ENCODE measurements around the gene HCST. TPM values are rescaled to one million over a fixed set of nuclear protein-coding genes. Genes with fewer than 3 reads are reported as not detected.
A peak's percentile ranks its signal among the peaks of the same experiment; 100 is the strongest.

The HCST gene, protein sequence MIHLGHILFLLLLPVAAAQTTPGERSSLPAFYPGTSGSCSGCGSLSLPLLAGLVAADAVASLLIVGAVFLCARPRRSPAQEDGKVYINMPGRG
- polyA plus RNA-seq (2013): 66.7 TPM

DNA sequence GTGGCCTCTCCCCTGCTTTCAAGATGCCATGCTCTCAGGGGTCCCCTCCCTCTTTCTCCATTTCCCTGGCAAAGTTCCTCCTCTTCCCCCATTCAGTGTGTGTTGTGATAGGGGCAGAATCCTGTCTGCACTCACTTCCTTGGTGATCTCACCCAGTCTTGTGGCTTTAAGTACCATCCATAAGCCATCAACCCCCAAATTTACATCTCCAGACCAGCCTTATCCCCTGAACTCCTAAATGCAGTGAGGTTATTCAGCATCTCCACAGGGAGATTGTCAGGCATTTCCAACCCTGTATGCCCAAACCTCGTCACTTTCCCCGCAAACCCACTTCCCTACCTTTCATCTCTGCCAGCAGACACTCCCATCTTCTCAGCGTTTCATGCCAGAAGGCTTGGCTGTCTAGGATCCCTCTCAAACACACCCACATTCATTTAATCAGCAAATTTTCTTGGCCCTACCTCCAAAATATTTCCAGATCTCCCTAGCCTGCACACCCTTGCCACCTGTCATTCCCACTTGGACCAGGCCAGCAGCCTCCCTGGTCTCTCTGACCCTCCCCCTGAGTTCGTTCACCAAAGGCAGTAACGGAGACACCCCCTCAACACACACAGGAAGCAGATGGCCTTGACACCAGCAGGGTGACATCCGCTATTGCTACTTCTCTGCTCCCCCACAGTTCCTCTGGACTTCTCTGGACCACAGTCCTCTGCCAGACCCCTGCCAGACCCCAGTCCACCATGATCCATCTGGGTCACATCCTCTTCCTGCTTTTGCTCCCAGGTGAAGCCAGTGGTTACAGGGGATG is at the start of gene HCST:
Gene HCST (plus strand): TSS at position 676 of the 808 bp plus-strand sequence. CDS start 65 bp downstream, at position 741.
- POLR2A ChIA-PET: no interaction called here
- H3K4me3 ChIP-seq (ENCODE audit: control insufficient read depth in 1 of 7, extremely low read depth in 1 of 7, insufficient read depth in 4 of 7, low read depth in 2 of 7, low read length in 6 of 7): peak within 1 kb of the TSS; percentile 16 to 90 (median 84)
- peak within 1 kb of the TSS; percentile 80 to 94 for H3K27ac ChIP-seq (ENCODE audit: insufficient read depth in 1 of 2, low read depth in 1 of 2, low read length in 2 of 2, poor library complexity in 1 of 2, severe bottlenecking in 2 of 2)
- CTCF ChIA-PET: no interaction called here
- DNase-seq: peak; percentile 53 to 95 (median 92)
- WGBS (ENCODE audit: insufficient coverage): 0% methylated on average over 6 of the region's 6 CpGs
- H3K27me3 ChIP-seq (replicated peaks in 2 of 5; ENCODE audit: control insufficient read depth in 4 of 5, insufficient read depth in 5 of 5, low read length in 4 of 5): no peaks in the 10 kb centered on the region
- H3K4me1 ChIP-seq (ENCODE audit: control extremely low read depth in 1 of 4, control insufficient read depth in 4 of 4, insufficient read depth in 4 of 4, low read length in 3 of 4): peaks cover 15 to 77% (median 65%) of the 10 kb centered on the region in 4 experiments
- peaks cover 0 to 17% (median 5%) of the 10 kb centered on the region in 4 experiments for H3K36me3 ChIP-seq (ENCODE audit: control insufficient read depth in 4 of 4, insufficient read depth in 4 of 4, low read length in 3 of 4)
- no peaks in the 10 kb centered on the region for H3K9me3 ChIP-seq (ENCODE audit: control extremely low read depth in 1 of 5, control insufficient read depth in 4 of 5, insufficient read depth in 2 of 5, low read depth in 1 of 5, low read length in 4 of 5)

DNA sequence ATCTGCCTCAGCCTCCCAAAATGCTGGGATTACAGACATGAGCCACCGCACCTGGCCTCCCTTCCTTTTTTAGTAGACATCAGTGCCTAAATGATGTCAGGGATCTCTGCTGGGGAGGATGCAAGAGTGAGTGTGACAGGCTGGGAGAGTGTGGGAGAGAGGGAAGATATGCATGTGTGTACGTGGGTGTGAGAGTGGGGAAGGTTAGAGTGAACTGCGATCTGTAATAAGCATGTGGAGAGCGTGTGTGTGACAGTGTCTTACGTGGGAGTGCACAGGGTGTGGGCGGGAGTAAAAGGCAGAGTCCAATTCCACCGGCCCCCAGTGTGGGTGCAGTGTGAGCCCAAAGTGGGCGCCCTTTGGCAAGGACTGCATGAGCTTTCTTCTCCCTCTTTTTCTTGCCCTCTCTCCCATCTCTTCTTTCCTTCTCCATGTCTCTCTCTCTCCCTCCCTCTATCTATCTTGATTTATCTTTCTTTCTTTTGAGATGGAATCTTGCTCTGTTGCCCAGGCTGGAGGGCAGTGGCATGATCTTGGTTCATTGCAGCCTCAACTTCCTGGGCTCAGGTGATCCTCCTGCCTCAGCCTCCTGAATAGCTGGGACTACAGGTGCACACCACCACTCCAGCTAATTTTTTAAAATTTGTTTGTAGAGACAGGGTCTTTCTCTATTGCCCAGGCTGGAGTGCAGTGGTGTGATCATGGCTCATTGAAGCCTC is 49.1 kb upstream of the HCST start:
- CTCF ChIA-PET: interaction anchor here (0.9 kb wide), 1 partner anchor 58 kb away, joined by 3 read pairs; no protein-coding TSS in a partner anchor
- H3K27me3 ChIP-seq (replicated peaks in 2 of 5; ENCODE audit: control insufficient read depth in 4 of 5, insufficient read depth in 5 of 5, low read length in 4 of 5): peaks cover 0 to 92% (median 27%) of the 10 kb centered on the region in 5 experiments
- no peaks in the 10 kb centered on the region for H3K9me3 ChIP-seq (ENCODE audit: control extremely low read depth in 1 of 5, control insufficient read depth in 4 of 5, insufficient read depth in 2 of 5, low read depth in 1 of 5, low read length in 4 of 5)
- H3K4me3 ChIP-seq (ENCODE audit: control insufficient read depth in 1 of 7, extremely low read depth in 1 of 7, insufficient read depth in 4 of 7, low read depth in 2 of 7, low read length in 6 of 7): no peak overlapping the region
- peaks cover 0 to 16% (median 14%) of the 10 kb centered on the region in 4 experiments for H3K4me1 ChIP-seq (ENCODE audit: control extremely low read depth in 1 of 4, control insufficient read depth in 4 of 4, insufficient read depth in 4 of 4, low read length in 3 of 4)
- 80% methylated on average over 8 of the region's 8 CpGs for WGBS (ENCODE audit: insufficient coverage)
- POLR2A ChIA-PET: no interaction called here
- H3K36me3 ChIP-seq (ENCODE audit: control insufficient read depth in 4 of 4, insufficient read depth in 4 of 4, low read length in 3 of 4): no peaks in the 10 kb centered on the region
- no peak for DNase-seq
- H3K27ac ChIP-seq (ENCODE audit: insufficient read depth in 1 of 2, low read depth in 1 of 2, low read length in 2 of 2, poor library complexity in 1 of 2, severe bottlenecking in 2 of 2): no peak overlapping the region

DNA sequence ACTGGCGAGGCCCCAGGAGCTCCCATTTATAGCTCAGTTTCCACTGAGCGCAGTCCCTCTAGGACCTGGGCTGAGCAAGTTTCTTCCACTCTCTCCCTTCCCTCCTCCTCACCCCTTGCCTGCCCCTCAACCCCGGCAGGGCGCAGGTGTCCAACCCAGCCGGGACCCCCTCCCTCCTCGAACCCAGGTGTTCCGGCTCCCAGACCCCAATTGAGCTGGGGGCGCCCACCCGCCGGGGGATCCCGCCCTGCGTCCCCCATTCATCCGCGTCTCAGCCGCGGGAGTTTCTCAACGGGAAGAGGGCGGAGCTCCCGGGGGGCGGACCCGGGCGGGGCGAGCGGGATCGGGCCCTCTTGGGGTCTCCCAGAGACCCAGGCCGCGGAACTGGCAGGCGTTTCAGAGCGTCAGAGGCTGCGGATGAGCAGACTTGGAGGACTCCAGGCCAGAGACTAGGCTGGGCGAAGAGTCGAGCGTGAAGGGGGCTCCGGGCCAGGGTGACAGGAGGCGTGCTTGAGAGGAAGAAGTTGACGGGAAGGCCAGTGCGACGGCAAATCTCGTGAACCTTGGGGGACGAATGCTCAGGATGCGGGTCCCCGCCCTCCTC is 45.7 kb upstream of the HCST start, which contains the start of gene KIRREL2:
Gene KIRREL2 (plus strand): TSS at position 366 of the 604 bp plus-strand sequence. CDS start 209 bp downstream, at position 575.
- H3K36me3 ChIP-seq (ENCODE audit: control insufficient read depth in 4 of 4, insufficient read depth in 4 of 4, low read length in 3 of 4): no peaks in the 10 kb centered on the region
- DNase-seq: peak in 2 of 3 donors; percentile 40 to 56
- ChIA-PET CTCF (interaction anchor here (0.8 kb wide), 1 partner anchor 27 kb away, joined by 4 read pairs; no protein-coding TSS in a partner anchor), POLR2A (no interaction called here)
- no peak within 1 kb of the TSS for H3K27ac ChIP-seq (ENCODE audit: insufficient read depth in 1 of 2, low read depth in 1 of 2, low read length in 2 of 2, poor library complexity in 1 of 2, severe bottlenecking in 2 of 2)
- peaks cover 0 to 21% (median 14%) of the 10 kb centered on the region in 4 experiments for H3K4me1 ChIP-seq (ENCODE audit: control extremely low read depth in 1 of 4, control insufficient read depth in 4 of 4, insufficient read depth in 4 of 4, low read length in 3 of 4)
- peaks cover 0 to 9% (median 0%) of the 10 kb centered on the region in 5 experiments for H3K9me3 ChIP-seq (ENCODE audit: control extremely low read depth in 1 of 5, control insufficient read depth in 4 of 5, insufficient read depth in 2 of 5, low read depth in 1 of 5, low read length in 4 of 5)
- WGBS (ENCODE audit: insufficient coverage): under 1% methylated on average over 33 of the region's 42 CpGs
- peak within 1 kb of the TSS; percentile 34 to 74 (median 55) for H3K4me3 ChIP-seq (ENCODE audit: control insufficient read depth in 1 of 7, extremely low read depth in 1 of 7, insufficient read depth in 4 of 7, low read depth in 2 of 7, low read length in 6 of 7)
- H3K27me3 ChIP-seq (replicated peaks in 2 of 5; ENCODE audit: control insufficient read depth in 4 of 5, insufficient read depth in 5 of 5, low read length in 4 of 5): peaks cover 0 to 95% (median 44%) of the 10 kb centered on the region in 5 experiments

DNA sequence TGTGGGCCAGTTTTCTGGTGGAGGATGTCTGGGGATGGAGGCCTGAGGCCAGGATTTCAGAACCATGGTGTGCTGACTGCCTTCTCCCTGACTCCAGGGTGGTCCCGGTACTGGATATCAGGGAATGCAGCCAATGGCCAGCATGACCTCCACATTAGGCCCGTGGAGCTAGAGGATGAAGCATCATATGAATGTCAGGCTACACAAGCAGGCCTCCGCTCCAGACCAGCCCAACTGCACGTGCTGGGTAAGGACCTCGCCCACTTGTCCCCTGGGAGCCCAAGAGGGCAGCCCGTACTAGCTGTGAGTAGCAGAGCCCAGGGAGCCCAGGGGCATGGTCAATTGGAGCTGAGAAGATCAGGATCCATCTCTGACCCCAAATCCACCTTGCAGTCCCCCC is 44.0 kb upstream of the HCST start:
- Histone ChIP-seq H3K4me1 (ENCODE audit: control extremely low read depth in 1 of 4, control insufficient read depth in 4 of 4, insufficient read depth in 4 of 4, low read length in 3 of 4) (peaks cover 0 to 21% (median 14%) of the 10 kb centered on the region in 4 experiments), H3K4me3 (ENCODE audit: control insufficient read depth in 1 of 7, extremely low read depth in 1 of 7, insufficient read depth in 4 of 7, low read depth in 2 of 7, low read length in 6 of 7) (no peak overlapping the region), H3K27ac (ENCODE audit: insufficient read depth in 1 of 2, low read depth in 1 of 2, low read length in 2 of 2, poor library complexity in 1 of 2, severe bottlenecking in 2 of 2) (no peak overlapping the region), H3K9me3 (ENCODE audit: control extremely low read depth in 1 of 5, control insufficient read depth in 4 of 5, insufficient read depth in 2 of 5, low read depth in 1 of 5, low read length in 4 of 5) (peaks cover 0 to 9% (median 0%) of the 10 kb centered on the region in 5 experiments), H3K36me3 (ENCODE audit: control insufficient read depth in 4 of 4, insufficient read depth in 4 of 4, low read length in 3 of 4) (no peaks in the 10 kb centered on the region), H3K27me3 (replicated peaks in 2 of 5; ENCODE audit: control insufficient read depth in 4 of 5, insufficient read depth in 5 of 5, low read length in 4 of 5) (peaks cover 0 to 93% (median 53%) of the 10 kb centered on the region in 5 experiments)
- DNase-seq: no peak
- WGBS (ENCODE audit: insufficient coverage): 96% methylated on average over 6 of the region's 6 CpGs
- ChIA-PET POLR2A (no interaction called here), CTCF (no interaction called here)

DNA sequence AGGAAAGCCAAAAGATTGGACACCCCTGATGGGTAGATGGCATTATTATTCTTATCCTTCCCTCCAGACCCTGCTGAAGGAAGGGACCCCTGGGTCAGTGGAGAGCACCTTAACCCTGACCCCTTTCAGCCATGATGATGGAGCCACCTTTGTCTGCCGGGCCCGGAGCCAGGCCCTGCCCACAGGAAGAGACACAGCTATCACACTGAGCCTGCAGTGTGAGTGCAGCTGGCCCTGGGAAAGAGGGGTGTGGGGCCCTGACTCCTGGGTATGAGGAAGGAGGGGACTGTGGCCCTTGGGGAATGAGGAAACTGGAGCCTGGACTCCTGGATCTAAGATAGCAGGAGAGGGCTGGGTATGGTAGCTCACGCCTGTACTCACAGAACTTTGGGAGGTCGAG is 42.9 kb upstream of the HCST start:
- WGBS (ENCODE audit: insufficient coverage): 91% methylated on average over 4 of the region's 4 CpGs
- H3K27ac ChIP-seq (ENCODE audit: insufficient read depth in 1 of 2, low read depth in 1 of 2, low read length in 2 of 2, poor library complexity in 1 of 2, severe bottlenecking in 2 of 2): no peak overlapping the region
- H3K9me3 ChIP-seq (ENCODE audit: control extremely low read depth in 1 of 5, control insufficient read depth in 4 of 5, insufficient read depth in 2 of 5, low read depth in 1 of 5, low read length in 4 of 5): peaks cover 0 to 9% (median 0%) of the 10 kb centered on the region in 5 experiments
- peaks cover 0 to 93% (median 53%) of the 10 kb centered on the region in 5 experiments for H3K27me3 ChIP-seq (replicated peaks in 2 of 5; ENCODE audit: control insufficient read depth in 4 of 5, insufficient read depth in 5 of 5, low read length in 4 of 5)
- ChIA-PET CTCF (interaction anchor here (0.9 kb wide), 1 partner anchor 88 kb away, joined by 3 read pairs; no protein-coding TSS in a partner anchor), POLR2A (no interaction called here)
- peaks cover 0 to 21% (median 14%) of the 10 kb centered on the region in 4 experiments for H3K4me1 ChIP-seq (ENCODE audit: control extremely low read depth in 1 of 4, control insufficient read depth in 4 of 4, insufficient read depth in 4 of 4, low read length in 3 of 4)
- H3K4me3 ChIP-seq (ENCODE audit: control insufficient read depth in 1 of 7, extremely low read depth in 1 of 7, insufficient read depth in 4 of 7, low read depth in 2 of 7, low read length in 6 of 7): no peak overlapping the region
- no peaks in the 10 kb centered on the region for H3K36me3 ChIP-seq (ENCODE audit: control insufficient read depth in 4 of 4, insufficient read depth in 4 of 4, low read length in 3 of 4)
- no peak for DNase-seq

DNA sequence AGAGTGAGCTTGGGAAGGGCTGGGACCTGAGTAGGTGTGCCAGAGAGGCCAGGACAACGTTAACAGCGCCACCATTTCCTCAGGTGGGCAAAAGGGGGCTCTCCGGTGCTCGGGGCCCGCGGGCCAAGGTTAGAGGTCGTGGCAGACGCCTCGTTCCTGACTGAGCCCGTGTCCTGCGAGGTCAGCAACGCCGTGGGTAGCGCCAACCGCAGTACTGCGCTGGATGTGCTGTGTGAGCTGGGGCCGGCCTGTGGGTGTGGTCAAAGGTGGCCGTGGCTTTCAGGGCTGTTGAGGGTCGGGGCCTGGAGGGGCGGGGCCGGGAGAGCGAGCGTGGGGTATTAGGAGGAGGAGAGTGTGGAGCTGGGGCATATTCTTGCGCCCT is 41.9 kb upstream of the HCST start:
- POLR2A ChIA-PET: interaction anchor here (0.6 kb wide), 1 partner anchor 64 kb away, joined by 4 read pairs; no protein-coding TSS in a partner anchor
- CTCF ChIA-PET: interaction anchor here (0.9 kb wide), 1 partner anchor 87 kb away, joined by 3 read pairs; no protein-coding TSS in a partner anchor
- 14% methylated on average over 21 of the region's 24 CpGs for WGBS (ENCODE audit: insufficient coverage)
- H3K9me3 ChIP-seq (ENCODE audit: control extremely low read depth in 1 of 5, control insufficient read depth in 4 of 5, insufficient read depth in 2 of 5, low read depth in 1 of 5, low read length in 4 of 5): peaks cover 0 to 9% (median 0%) of the 10 kb centered on the region in 5 experiments
- peaks cover 0 to 21% (median 14%) of the 10 kb centered on the region in 4 experiments for H3K4me1 ChIP-seq (ENCODE audit: control extremely low read depth in 1 of 4, control insufficient read depth in 4 of 4, insufficient read depth in 4 of 4, low read length in 3 of 4)
- no peaks in the 10 kb centered on the region for H3K36me3 ChIP-seq (ENCODE audit: control insufficient read depth in 4 of 4, insufficient read depth in 4 of 4, low read length in 3 of 4)
- H3K27me3 ChIP-seq (replicated peaks in 2 of 5; ENCODE audit: control insufficient read depth in 4 of 5, insufficient read depth in 5 of 5, low read length in 4 of 5): peaks cover 0 to 91% (median 47%) of the 10 kb centered on the region in 5 experiments
- H3K27ac ChIP-seq (ENCODE audit: insufficient read depth in 1 of 2, low read depth in 1 of 2, low read length in 2 of 2, poor library complexity in 1 of 2, severe bottlenecking in 2 of 2): no peak overlapping the region
- no peak overlapping the region for H3K4me3 ChIP-seq (ENCODE audit: control insufficient read depth in 1 of 7, extremely low read depth in 1 of 7, insufficient read depth in 4 of 7, low read depth in 2 of 7, low read length in 6 of 7)
- DNase-seq: no peak
